NB4 (cell line): ENCODE measurements around the gene GFOD1.

Experiments
- DNase-seq: peaks from one replicate; pipeline ENCODE4 v3.0.0; 2010; ENCODE audit warnings: low read depth
- H3K4me3 ChIP-seq: one replicate; pipeline ENCODE4 v1.5.1; 2011; ENCODE audit warnings: mild to moderate bottlenecking, low read depth, low read length, moderate library complexity
- CTCF ChIP-seq: IDR thresholded peaks from one replicate; pipeline ENCODE4 v1.5.1; 2012; ENCODE audit warnings: low read depth, low read length
- MAX ChIP-seq: IDR thresholded peaks from 2 replicates; pipeline ENCODE4 v1.6.1; 2011; ENCODE audit warnings: low read depth, low read length
- MYC ChIP-seq: IDR thresholded peaks from 2 replicates; pipeline ENCODE4 v1.6.1; 2011; ENCODE audit warnings: low read depth, low read length
- POLR2A ChIP-seq: IDR thresholded peaks from 2 replicates; pipeline ENCODE4 v1.6.1; 2011; ENCODE audit warnings: mild to moderate bottlenecking; ENCODE audit not compliant: insufficient read length; ENCODE audit errors: extremely low read depth

Gene GFOD1

GRCh38 chr6:13398421-13398994, 88.9 kb downstream of the GFOD1 start:
- TF ChIP-seq CTCF = no peak
- no peak for TF ChIP-seq MAX
- TF ChIP-seq POLR2A = no peak
- no peak for TF ChIP-seq MYC
- H3K4me3 ChIP-seq = no peak overlapping the region

GRCh38 chr6:13398069-13398381, 89.4 kb downstream of the GFOD1 start:
- no peak overlapping the region for H3K4me3 ChIP-seq
- no peak for DNase-seq

More at GRCh38 chr6:13398421-13398994, 88.9 kb downstream of the GFOD1 start:
- no peak for DNase-seq

GRCh38 chr6:13397359-13398068, 89.9 kb downstream of the GFOD1 start:
- TF ChIP-seq MYC (no peak), POLR2A (no peak), CTCF (no peak), MAX (no peak)
- peak; percentile 61 for DNase-seq
- no peak overlapping the region for H3K4me3 ChIP-seq

More at GRCh38 chr6:13398069-13398381, 89.4 kb downstream of the GFOD1 start:
- TF ChIP-seq POLR2A (no peak), CTCF (no peak), MAX (no peak), MYC (no peak)

- TF ChIP-seq POLR2A (no peak), CTCF (no peak), MYC (no peak), MAX (no peak)
- no peak for DNase-seq
- no peak overlapping the region for H3K4me3 ChIP-seq
Measured at GRCh38 chr6:13396241-13396792, 91.1 kb downstream of the GFOD1 start.

GRCh38 chr6:13395272-13396237, 91.8 kb downstream of the GFOD1 start:
- peak; percentile 90 for DNase-seq
- no peak for TF ChIP-seq CTCF
- TF ChIP-seq MAX = no peak
- no peak for TF ChIP-seq POLR2A
- no peak for TF ChIP-seq MYC
- no peak overlapping the region for H3K4me3 ChIP-seq
